GM23248 (cell line): ENCODE measurements around the gene TENM3. TPM values are rescaled to one million over a fixed set of nuclear protein-coding genes. Genes with fewer than 3 reads are reported as not detected.

Experiments
- DNase-seq: peaks from one replicate; pipeline ENCODE4 v3.0.0-alpha.2; 2015
- H2AFZ ChIP-seq: fragments of 200-600 bp; sonication (generic); 2 replicates; pipeline ENCODE4 v1.6.1; 2016; ENCODE audit warnings: antibody characterized with exemption
- H3F3A ChIP-seq: fragments of 200-600 bp; sonication (generic); 2 replicates; pipeline ENCODE4 v1.6.1; 2016; ENCODE audit warnings: mild to moderate bottlenecking, antibody characterized with exemption, mixed run types; ENCODE audit not compliant: insufficient read depth
- H3K27ac ChIP-seq: fragments of 200-600 bp; sonication (generic); 2 replicates; pipeline ENCODE4 v1.5.1; 2016; ENCODE audit warnings: mild to moderate bottlenecking
- H3K27me3 ChIP-seq: fragments of 200-600 bp; sonication (generic); replicated peaks from 2 replicates; pipeline ENCODE4 v1.6.1; 2016; ENCODE audit warnings: mild to moderate bottlenecking; ENCODE audit not compliant: insufficient read depth
- H3K36me3 ChIP-seq: fragments of 200-600 bp; sonication (generic); 2 replicates; pipeline ENCODE4 v1.6.1; 2016; ENCODE audit warnings: low read depth, mild to moderate bottlenecking
- H3K4me1 ChIP-seq: fragments of 200-600 bp; sonication (generic); 2 replicates; pipeline ENCODE4 v1.6.1; 2016; ENCODE audit warnings: mild to moderate bottlenecking; ENCODE audit not compliant: insufficient read depth
- H3K4me2 ChIP-seq: fragments of 200-600 bp; sonication (generic); one replicate; pipeline ENCODE4 v1.6.1; 2016; ENCODE audit warnings: mild to moderate bottlenecking; ENCODE audit not compliant: unreplicated experiment
- H3K4me3 ChIP-seq: fragments of 200-600 bp; sonication (generic); 2 replicates; pipeline ENCODE4 v1.5.1; 2016; ENCODE audit warnings: mild to moderate bottlenecking
- H3K79me2 ChIP-seq: fragments of 200-600 bp; sonication (generic); 2 replicates; pipeline ENCODE4 v1.6.1; 2016; ENCODE audit warnings: mild to moderate bottlenecking; ENCODE audit not compliant: insufficient read depth
- H3K9ac ChIP-seq: fragments of 200-600 bp; sonication (generic); 2 replicates; pipeline ENCODE4 v1.6.1; 2016; ENCODE audit warnings: mild to moderate bottlenecking
- H3K9me2 ChIP-seq: fragments of 200-600 bp; sonication (generic); 2 replicates; pipeline ENCODE4 v1.6.1; 2016; ENCODE audit warnings: mixed run types, mild to moderate bottlenecking, moderate library complexity; ENCODE audit not compliant: insufficient read depth
- H3K9me3 ChIP-seq: fragments of 200-600 bp; sonication (generic); one replicate; pipeline ENCODE4 v1.6.1; 2017; ENCODE audit warnings: low read depth
- H4K20me1 ChIP-seq: fragments of 200-600 bp; sonication (generic); 2 replicates; pipeline ENCODE4 v1.6.0; 2016; ENCODE audit not compliant: insufficient read depth
- EZH2 ChIP-seq: fragments of 200-600 bp; sonication (generic); IDR thresholded peaks from 2 replicates; pipeline ENCODE4 v1.6.1; 2018; ENCODE audit warnings: antibody characterized with exemption, mild to moderate bottlenecking; ENCODE audit not compliant: insufficient read depth, poor library complexity, severe bottlenecking
- EZH2phosphoT487 ChIP-seq: fragments of 200-600 bp; sonication (generic); IDR thresholded peaks from 2 replicates; pipeline ENCODE4 v1.6.1; 2018; ENCODE audit warnings: antibody characterized with exemption, moderate library complexity, mild to moderate bottlenecking, low read depth; ENCODE audit not compliant: insufficient read depth
- WGBS, 2 experiments: methylation state at CpG; one replicate each; pipeline ENCODE4 v1.1.6; 2015 to 2017; ENCODE audit warnings: low lambda C conversion rate in 2 of 2, low coverage in 1 of 2; ENCODE audit errors: missing lambda C conversion rate in 2 of 2; 5-methylcytosine and 5-hydroxymethylcytosine counted together
- in situ Hi-C: fragments of 300-500 bp; cut with MboI; formaldehyde crosslinking; loops from 2 replicates; pipeline ENCODE4 v1.15.0; 2020
- polyA plus RNA-seq: library from polyadenylated mRNA; unstranded; fragments of >200 nt; fragmentation: Nextera tagmentation; extraction: Ambion mirVana; gene quantifications from 2 replicates; pipeline ENCODE4 v1.2.1, GENCODE V29; 2016
- total RNA-seq: library from RNA; depleted of rRNA; stranded (reverse); fragments of >200 nt; shearing (Covaris generic); gene quantifications from 2 replicates; pipeline ENCODE4 v1.2.3, GENCODE V29; 2014

TENM3 gene
- total and polyA plus RNA-seq, 2 experiments from 2014 or later, result 0.83 to 8.1 TPM

- no peak overlapping the region for H3K4me2 ChIP-seq
- H3K9me3 ChIP-seq, result no peaks in the 10 kb centered on the region
- H2AFZ ChIP-seq, result no peak overlapping the region
- 6 to 8% methylated on average over 2 of the region's 2 CpGs for WGBS, 2 experiments
- no peak overlapping the region for H3K4me3 ChIP-seq
- no peak overlapping the region for H3K9ac ChIP-seq
- in situ Hi-C loops, result loop anchor here (10.0 kb wide), 1 partner anchor 316 kb away; no protein-coding TSS in a partner anchor
- no peaks in the 10 kb centered on the region for H3F3A ChIP-seq
- DNase-seq, result no peak
- H3K9me2 ChIP-seq, result no peaks in the 10 kb centered on the region
- H3K36me3 ChIP-seq, result no peaks in the 10 kb centered on the region
- no peaks in the 10 kb centered on the region for H3K4me1 ChIP-seq
- TF ChIP-seq EZH2phosphoT487 (no peak), EZH2 (no peak)
- H4K20me1 ChIP-seq, result no peaks in the 10 kb centered on the region
- no peak overlapping the region for H3K27ac ChIP-seq
- H3K27me3 ChIP-seq, result no peaks in the 10 kb centered on the region
- no peaks in the 10 kb centered on the region for H3K79me2 ChIP-seq
Measured at GRCh38 chr4:182488896-182489295, 245.7 kb downstream of the TENM3 start.

GRCh38 chr4:182489607-182490006 is 246.4 kb downstream of the TENM3 start:
- Histone ChIP-seq H3K9me2 (no peaks in the 10 kb centered on the region), H4K20me1 (no peaks in the 10 kb centered on the region)
- in situ Hi-C loops, result loop anchor here (10.0 kb wide), 1 partner anchor 315 kb away; no protein-coding TSS in a partner anchor

GRCh38 chr4:182491719-182492118 is 248.5 kb downstream of the TENM3 start:
- no peak for DNase-seq
- H3K9me3 ChIP-seq, result no peaks in the 10 kb centered on the region
- H3K9ac ChIP-seq, result no peak overlapping the region
- in situ Hi-C loops, result no loop called here
- H3K27ac ChIP-seq, result no peak overlapping the region
- H4K20me1 ChIP-seq, result no peaks in the 10 kb centered on the region
- H3K4me2 ChIP-seq, result no peak overlapping the region
- H3K36me3 ChIP-seq, result no peaks in the 10 kb centered on the region
- H3K79me2 ChIP-seq, result no peaks in the 10 kb centered on the region
- TF ChIP-seq EZH2 (no peak), EZH2phosphoT487 (no peak)
- H3K4me1 ChIP-seq, result no peaks in the 10 kb centered on the region
- H2AFZ ChIP-seq, result no peak overlapping the region
- H3K9me2 ChIP-seq, result no peaks in the 10 kb centered on the region
- H3K4me3 ChIP-seq, result no peak overlapping the region
- H3K27me3 ChIP-seq, result no peaks in the 10 kb centered on the region; the same call in 1 of the 2 replicates
- no peaks in the 10 kb centered on the region for H3F3A ChIP-seq

More at GRCh38 chr4:182489607-182490006, 246.4 kb downstream of the TENM3 start:
- H3F3A ChIP-seq, result no peaks in the 10 kb centered on the region
- no peak for DNase-seq
- H3K9me3 ChIP-seq, result no peaks in the 10 kb centered on the region
- no peak overlapping the region for H3K4me2 ChIP-seq
- WGBS, 2 experiments, result 69 to 72% methylated on average over 2 of the region's 2 CpGs
- no peaks in the 10 kb centered on the region for H3K4me1 ChIP-seq
- no peak overlapping the region for H3K9ac ChIP-seq
- H3K4me3 ChIP-seq, result no peak overlapping the region
- H3K27me3 ChIP-seq, result no peaks in the 10 kb centered on the region
- no peak overlapping the region for H2AFZ ChIP-seq
- no peaks in the 10 kb centered on the region for H3K36me3 ChIP-seq
- no peaks in the 10 kb centered on the region for H3K79me2 ChIP-seq
- TF ChIP-seq EZH2phosphoT487 (no peak), EZH2 (no peak)
- H3K27ac ChIP-seq, result no peak overlapping the region

GRCh38 chr4:182492423-182492822 is 249.2 kb downstream of the TENM3 start:
- H3K27ac ChIP-seq, result no peak overlapping the region
- no peaks in the 10 kb centered on the region; the same call in 1 of the 2 replicates for H3K27me3 ChIP-seq
- in situ Hi-C loops, result no loop called here
- H3K9ac ChIP-seq, result no peak overlapping the region
- H3K36me3 ChIP-seq, result no peaks in the 10 kb centered on the region
- no peaks in the 10 kb centered on the region for H3K9me3 ChIP-seq
- 10% methylated on average over 3 of the region's 3 CpGs for WGBS, 2 experiments
- H3K4me2 ChIP-seq, result no peak overlapping the region
- no peaks in the 10 kb centered on the region for H3K79me2 ChIP-seq
- no peaks in the 10 kb centered on the region for H3F3A ChIP-seq
- H3K4me1 ChIP-seq, result no peaks in the 10 kb centered on the region
- TF ChIP-seq EZH2phosphoT487 (no peak), EZH2 (no peak)
- H3K4me3 ChIP-seq, result peak overlapping the region; percentile 23; the same call in 1 of the 2 replicates
- no peaks in the 10 kb centered on the region for H3K9me2 ChIP-seq
- H4K20me1 ChIP-seq, result no peaks in the 10 kb centered on the region
- no peak overlapping the region for H2AFZ ChIP-seq
- peak; percentile 42 for DNase-seq

GRCh38 chr4:182493377-182493776 is 250.2 kb downstream of the TENM3 start:
- no peaks in the 10 kb centered on the region; the same call in 1 of the 2 replicates for H3K27me3 ChIP-seq
- H3K4me2 ChIP-seq, result no peak overlapping the region
- H3K9me2 ChIP-seq, result no peaks in the 10 kb centered on the region
- in situ Hi-C loops, result no loop called here
- H2AFZ ChIP-seq, result no peak overlapping the region
- no peaks in the 10 kb centered on the region for H3K9me3 ChIP-seq
- H4K20me1 ChIP-seq, result no peaks in the 10 kb centered on the region
- no peak overlapping the region for H3K4me3 ChIP-seq
- TF ChIP-seq EZH2phosphoT487, result no peak
- TF ChIP-seq EZH2, result no peak
- no peak for DNase-seq
- WGBS, 2 experiments, result 56 to 58% methylated on average over 3 of the region's 3 CpGs
- no peaks in the 10 kb centered on the region for H3K36me3 ChIP-seq
- no peaks in the 10 kb centered on the region for H3K4me1 ChIP-seq
- H3K79me2 ChIP-seq, result no peaks in the 10 kb centered on the region
- no peaks in the 10 kb centered on the region for H3F3A ChIP-seq
- H3K27ac ChIP-seq, result no peak overlapping the region
- H3K9ac ChIP-seq, result no peak overlapping the region
